Measurements from ENCODE around the gene BRWD1.

GRCh38 chr21:39313042-39313570, 326 bp downstream of the BRWD1 start:
- TF ChIP-seq SUZ12 (IDR thresholded peaks at IDR 0.05; ENCODE audit: extremely low read depth, insufficient read depth, insufficient read length) (no peak), YY1 (IDR thresholded peaks at IDR 0.05; ENCODE audit: insufficient read depth, insufficient read length) (no peak)

All from NT2/D1 (cell line).